IMR-90 (cell line): ENCODE results near the gene SMIM41. TPM values are rescaled to one million over a fixed set of nuclear protein-coding genes. Genes with fewer than 3 reads are reported as not detected.
A peak's percentile ranks its signal among the peaks of the same experiment; 100 is the strongest.

Source experiments
- ATAC-seq: fragments of 200-7000 bp; cut with Tn5 transposase; 2 replicates; pipeline ENCODE4 v1.9.1; 2020; ENCODE audit warnings: low read depth, mild to moderate bottlenecking, moderate library complexity
- BruUV-seq: library from RNA; stranded (reverse); fragments of 400-500 nt; replicated peaks from 2 replicates; lab custom pipeline; 2021; lab: Mats Ljungman, UMichigan
- CTCF ChIA-PET: fragments of 300-600 bp; formaldehyde crosslinking; extraction: SDS; loops from one replicate; lab custom pipeline; 2021; ENCODE audit warnings: antibody characterized with exemption; lab: Yijun Ruan, JAX
- POLR2A ChIA-PET: fragments of 300-600 bp; sonication (Branson Sonifier 250); formaldehyde crosslinking; loops from one replicate; lab custom pipeline; 2022; ENCODE audit warnings: antibody characterized with exemption; ENCODE audit not compliant: unreplicated experiment; lab: Charles Lee
- DNase-seq: peaks from one replicate; pipeline ENCODE4 v3.0.0; 2013
- H2AFZ ChIP-seq: replicated peaks from 2 replicates; pipeline ENCODE3; 2013; ENCODE audit warnings: low read length, mild to moderate bottlenecking; ENCODE audit not compliant: poor library complexity
- H2AK5ac ChIP-seq: 2 replicates; pipeline ENCODE4 v1.6.1; 2013; ENCODE audit warnings: low read depth, low read length, inconsistent platforms
- H2AK9ac ChIP-seq: replicated peaks from 2 replicates; pipeline ENCODE3; 2013; ENCODE audit warnings: mild to moderate bottlenecking, low read depth, low read length, moderate library complexity; ENCODE audit not compliant: poor library complexity
- H2BK120ac ChIP-seq: 2 replicates; pipeline ENCODE4 v1.6.1; 2013; ENCODE audit warnings: low read depth, low read length, inconsistent platforms
- H2BK15ac ChIP-seq: 3 replicates; pipeline ENCODE4 v1.6.1; 2013; ENCODE audit warnings: low read depth, low read length, inconsistent platforms
- H2BK20ac ChIP-seq: 2 replicates; pipeline ENCODE4 v1.6.1; 2013; ENCODE audit warnings: low read depth, mild to moderate bottlenecking, inconsistent platforms, low read length, moderate library complexity
- H2BK5ac ChIP-seq: 2 replicates; pipeline ENCODE4 v1.6.1; 2013; ENCODE audit warnings: mild to moderate bottlenecking, low read depth, low read length, inconsistent platforms; ENCODE audit not compliant: poor library complexity, severe bottlenecking
- H3K14ac ChIP-seq: replicated peaks from 2 replicates; pipeline ENCODE4 v1.6.1; 2013; ENCODE audit warnings: low read depth, low read length, inconsistent platforms
- H3K18ac ChIP-seq: 2 replicates; pipeline ENCODE4 v1.6.1; 2013; ENCODE audit warnings: low read depth, low read length, control low read depth
- H3K23ac ChIP-seq: 2 replicates; pipeline ENCODE4 v1.6.1; 2013; ENCODE audit warnings: low read depth, low read length, inconsistent platforms
- H3K27ac ChIP-seq: 2 replicates; pipeline ENCODE4 v1.5.1; 2013; ENCODE audit warnings: mild to moderate bottlenecking, control low read depth, low read length; ENCODE audit not compliant: insufficient read depth
- H3K27me3 ChIP-seq: 2 replicates; pipeline ENCODE4 v1.6.1; 2013; ENCODE audit warnings: low read length; ENCODE audit not compliant: control insufficient read depth, insufficient read depth
- H3K36me3 ChIP-seq: 2 replicates; pipeline ENCODE4 v1.6.1; 2013; ENCODE audit warnings: low read length, mixed read lengths; ENCODE audit not compliant: control insufficient read depth, insufficient read depth
- H3K4ac ChIP-seq: 2 replicates; pipeline ENCODE4 v1.6.1; 2013; ENCODE audit warnings: low read depth, low read length, inconsistent platforms
- H3K4me1 ChIP-seq: 2 replicates; pipeline ENCODE4 v1.6.1; 2013; ENCODE audit warnings: low read length, mixed read lengths; ENCODE audit not compliant: control insufficient read depth, insufficient read depth
- H3K4me2 ChIP-seq: 2 replicates; pipeline ENCODE4 v1.6.1; 2013; ENCODE audit warnings: low read depth, mild to moderate bottlenecking, control low read depth, low read length, moderate library complexity
- H3K4me3 ChIP-seq: 2 replicates; pipeline ENCODE4 v1.5.1; 2013; ENCODE audit warnings: low read depth, mild to moderate bottlenecking, control low read depth, low read length, moderate library complexity; ENCODE audit not compliant: insufficient read depth
- H3K56ac ChIP-seq: 2 replicates; pipeline ENCODE4 v1.6.1; 2013; ENCODE audit warnings: low read length, inconsistent platforms; ENCODE audit not compliant: insufficient read depth; ENCODE audit errors: extremely low read depth
- H3K79me1 ChIP-seq, 2 experiments: 2 replicates each; pipeline ENCODE4 v1.6.1; 2013; ENCODE audit warnings: low read length in 2 of 2, inconsistent platforms in 1 of 2, low read depth in 1 of 2
- H3K9ac ChIP-seq: 2 replicates; pipeline ENCODE4 v1.6.1; 2013; ENCODE audit warnings: low read depth, low read length, control low read depth
- H3K9me1 ChIP-seq: 2 replicates; pipeline ENCODE4 v1.6.1; 2013; ENCODE audit warnings: low read length, inconsistent platforms; ENCODE audit not compliant: insufficient read depth
- H3K9me3 ChIP-seq: 2 replicates; pipeline ENCODE4 v1.6.1; 2013; ENCODE audit warnings: low read length; ENCODE audit not compliant: control insufficient read depth, insufficient read depth
- H4K20me1 ChIP-seq: 2 replicates; pipeline ENCODE4 v1.6.1; 2013; ENCODE audit warnings: low read length, inconsistent platforms; ENCODE audit not compliant: insufficient read depth
- H4K5ac ChIP-seq: 2 replicates; pipeline ENCODE4 v1.6.1; 2013; ENCODE audit warnings: mild to moderate bottlenecking, low read depth, low read length, control low read depth
- H4K8ac ChIP-seq, 2 experiments: 2 replicates each; pipeline ENCODE4 v1.6.1; 2013; ENCODE audit warnings: low read depth in 2 of 2, low read length in 2 of 2, control low read depth in 1 of 2, inconsistent platforms in 1 of 2
- H4K91ac ChIP-seq: 2 replicates; pipeline ENCODE4 v1.6.1; 2013; ENCODE audit warnings: low read depth, low read length, inconsistent platforms; ENCODE audit not compliant: insufficient read depth
- BHLHE40 ChIP-seq: fragments of 150-350 bp; IDR thresholded peaks from 2 replicates; pipeline ENCODE4 v1.6.1; 2016; ENCODE audit warnings: mild to moderate bottlenecking, low read depth, low read length
- CTCF ChIP-seq: conservative IDR thresholded peaks from 2 replicates; pipeline ENCODE4 v1.5.1; 2012; ENCODE audit warnings: mild to moderate bottlenecking, low read depth, low read length, improper control_type of control experiment
- MAFK ChIP-seq: IDR thresholded peaks from 2 replicates; pipeline ENCODE4 v1.6.1; 2012; ENCODE audit warnings: low read depth, low read length, improper control_type of control experiment
- MAZ ChIP-seq: IDR thresholded peaks from 2 replicates; pipeline ENCODE4 v1.6.1; 2012; ENCODE audit warnings: low read depth, mild to moderate bottlenecking, low read length, improper control_type of control experiment, moderate library complexity, borderline replicate concordance
- MXI1 ChIP-seq: IDR thresholded peaks from 2 replicates; pipeline ENCODE4 v1.6.1; 2012; ENCODE audit warnings: low read depth, mild to moderate bottlenecking, low read length, moderate library complexity, borderline replicate concordance
- NFE2L2 ChIP-seq: fragments of 150-350 bp; IDR thresholded peaks from 2 replicates; pipeline ENCODE4 v1.6.1; 2016; ENCODE audit warnings: low read depth, mild to moderate bottlenecking, low read length
- POLR2A ChIP-seq: IDR thresholded peaks from 2 replicates; pipeline ENCODE4 v1.6.1; 2012; ENCODE audit warnings: mild to moderate bottlenecking, low read depth, low read length
- SMC3 ChIP-seq: fragments of 150-350 bp; IDR thresholded peaks from 2 replicates; pipeline ENCODE4 v1.6.1; 2016; ENCODE audit warnings: low read depth, mild to moderate bottlenecking, antibody characterized with exemption, low read length, moderate library complexity
- USF2 ChIP-seq: fragments of 150-350 bp; IDR thresholded peaks from 2 replicates; pipeline ENCODE4 v1.6.1; 2017; ENCODE audit warnings: mild to moderate bottlenecking, antibody characterized with exemption, low read length, low read depth
- WGBS, 2 experiments: methylation state at CpG; one replicate each; pipeline versions ENCODE4 v1.1.5 to v1.1.7; 2013; ENCODE audit warnings: missing lambda C conversion rate in 2 of 2; ENCODE audit not compliant: insufficient read length in 1 of 2; ENCODE audit errors: extremely low coverage in 2 of 2; 5-methylcytosine and 5-hydroxymethylcytosine counted together
- dilution Hi-C: fragments of 300-500 bp; cut with HindIII; formaldehyde crosslinking; loops from one replicate; pipeline ENCODE4 v1.14.3; 2018; ENCODE audit warnings: low sequenced_read_pairs; ENCODE audit not compliant: unreplicated experiment
- in situ Hi-C: fragments of 300-500 bp; cut with MboI; formaldehyde crosslinking; loops from 3 replicates; pipeline ENCODE4 v1.14.3; 2019; ENCODE audit warnings: low sequenced_read_pairs, inconsistent platforms, mixed read lengths
- intact Hi-C: fragments of 100-400 bp; cut with micrococcal nuclease; formaldehyde crosslinking; loops from 2 replicates; pipeline ENCODE4 v1.10.0; 2022
- polyA plus RNA-seq, 3 experiments: library from polyadenylated mRNA; depleted of rRNA; stranded (reverse); fragments of >200 nt; gene quantifications; 2 replicates each; pipeline ENCODE4 v1.2.3, GENCODE V29; 2012; ENCODE audit warnings: low replicate concordance in 1 of 3
- total RNA-seq: library from RNA; depleted of rRNA; stranded (reverse); fragments of >200 nt; gene quantifications from 2 replicates; pipeline ENCODE4 v1.2.3, GENCODE V29; 2012

Gene SMIM41
- total and polyA plus RNA-seq, 2 of the 4 experiments (the other 2 are of a cell fraction): not detected

- TF ChIP-seq CTCF (peak; percentile 87), MAFK (no peak)
Measured at GRCh38 chr12:52082988-52083637, 3.6 kb downstream of the SMIM41 start (continued).

- H3K79me1 ChIP-seq: peaks cover 3 to 24% of the 10 kb centered on the region in 2 experiments
- ChIA-PET POLR2A (no interaction called here), CTCF (interaction anchor here (4.2 kb wide), 1 partner anchor 58 kb away, joined by 55 read pairs; no protein-coding TSS in a partner anchor)
- no peak overlapping the region for H3K23ac ChIP-seq
- H2AFZ ChIP-seq: peak overlapping the region; percentile 87
- H3K36me3 ChIP-seq: peaks cover 5% of the 10 kb centered on the region
- BruUV-seq: no TSS peak
- no peak overlapping the region for H4K5ac ChIP-seq
- peak overlapping the region; percentile 74 for H2AK9ac ChIP-seq
- H3K4me1 ChIP-seq: peaks cover 30% of the 10 kb centered on the region
- H3K14ac ChIP-seq: no peak overlapping the region
- intact Hi-C loops: loop anchor here (1.0 to 2.0 kb wide), 2 partner anchors 51 to 58 kb away; no protein-coding TSS in a partner anchor
- ATAC-seq (no peak), DNase-seq (no peak)
- H4K91ac ChIP-seq: no peak overlapping the region
- H2BK20ac ChIP-seq: no peak overlapping the region
- no peak overlapping the region for H2AK5ac ChIP-seq
- H3K4me2 ChIP-seq: no peak overlapping the region
- no CpG with 5 or more reads among the region's 2 CpGs for WGBS, 2 experiments
- in situ Hi-C loops: loop anchor here (5.0 kb wide), 1 partner anchor 56 kb away; no protein-coding TSS in a partner anchor
- H4K8ac ChIP-seq: no peak overlapping the region
- H2BK5ac ChIP-seq: no peak overlapping the region
- dilution Hi-C loops: no loop called here
- TF ChIP-seq BHLHE40: no peak
- TF ChIP-seq USF2: no peak
- TF ChIP-seq MAZ: no peak
- TF ChIP-seq SMC3: no peak
- TF ChIP-seq NFE2L2: no peak
- no peak for TF ChIP-seq CTCF
- no peak for TF ChIP-seq MXI1
- no peak for TF ChIP-seq POLR2A
- no peak overlapping the region for H3K18ac ChIP-seq
- no peak overlapping the region for H3K9ac ChIP-seq
- H4K20me1 ChIP-seq: peaks cover 21% of the 10 kb centered on the region
- no peak overlapping the region for H3K4ac ChIP-seq
- H3K9me3 ChIP-seq: no peaks in the 10 kb centered on the region
- no peaks in the 10 kb centered on the region for H3K9me1 ChIP-seq
- H3K27me3 ChIP-seq: no peaks in the 10 kb centered on the region; the same call in 1 of the 2 replicates
- no peak overlapping the region for H3K27ac ChIP-seq
- no peak overlapping the region for H3K4me3 ChIP-seq
- no peak overlapping the region for H2BK15ac ChIP-seq
- H2BK120ac ChIP-seq: no peak overlapping the region
- H3K56ac ChIP-seq: no peak overlapping the region
Measured at GRCh38 chr12:52083638-52083996, 4.1 kb downstream of the SMIM41 start.
